GM23248 (cell line): Measurements from ENCODE around the gene STK31. TPM values are rescaled to one million over a fixed set of nuclear protein-coding genes. Genes with fewer than 3 reads are reported as not detected.
A peak's percentile ranks its signal among the peaks of the same experiment; 100 is the strongest.
"Not testable (repeated sequence)": the region's sequence is repeated elsewhere in the genome, so short reads cannot be mapped to it uniquely, and the experiment has no call there.

ENCODE experiments used
- DNase-seq: peaks from one replicate; pipeline ENCODE4 v3.0.0-alpha.2; 2015
- H2AFZ ChIP-seq: fragments of 200-600 bp; sonication (generic); 2 replicates; pipeline ENCODE4 v1.6.1; 2016; ENCODE audit warnings: antibody characterized with exemption
- H3F3A ChIP-seq: fragments of 200-600 bp; sonication (generic); 2 replicates; pipeline ENCODE4 v1.6.1; 2016; ENCODE audit warnings: mild to moderate bottlenecking, antibody characterized with exemption, mixed run types; ENCODE audit not compliant: insufficient read depth
- H3K27ac ChIP-seq: fragments of 200-600 bp; sonication (generic); 2 replicates; pipeline ENCODE4 v1.5.1; 2016; ENCODE audit warnings: mild to moderate bottlenecking
- H3K27me3 ChIP-seq: fragments of 200-600 bp; sonication (generic); replicated peaks from 2 replicates; pipeline ENCODE4 v1.6.1; 2016; ENCODE audit warnings: mild to moderate bottlenecking; ENCODE audit not compliant: insufficient read depth
- H3K36me3 ChIP-seq: fragments of 200-600 bp; sonication (generic); 2 replicates; pipeline ENCODE4 v1.6.1; 2016; ENCODE audit warnings: low read depth, mild to moderate bottlenecking
- H3K4me1 ChIP-seq: fragments of 200-600 bp; sonication (generic); 2 replicates; pipeline ENCODE4 v1.6.1; 2016; ENCODE audit warnings: mild to moderate bottlenecking; ENCODE audit not compliant: insufficient read depth
- H3K4me2 ChIP-seq: fragments of 200-600 bp; sonication (generic); one replicate; pipeline ENCODE4 v1.6.1; 2016; ENCODE audit warnings: mild to moderate bottlenecking; ENCODE audit not compliant: unreplicated experiment
- H3K4me3 ChIP-seq: fragments of 200-600 bp; sonication (generic); 2 replicates; pipeline ENCODE4 v1.5.1; 2016; ENCODE audit warnings: mild to moderate bottlenecking
- H3K79me2 ChIP-seq: fragments of 200-600 bp; sonication (generic); 2 replicates; pipeline ENCODE4 v1.6.1; 2016; ENCODE audit warnings: mild to moderate bottlenecking; ENCODE audit not compliant: insufficient read depth
- H3K9ac ChIP-seq: fragments of 200-600 bp; sonication (generic); 2 replicates; pipeline ENCODE4 v1.6.1; 2016; ENCODE audit warnings: mild to moderate bottlenecking
- H3K9me2 ChIP-seq: fragments of 200-600 bp; sonication (generic); 2 replicates; pipeline ENCODE4 v1.6.1; 2016; ENCODE audit warnings: mixed run types, mild to moderate bottlenecking, moderate library complexity; ENCODE audit not compliant: insufficient read depth
- H3K9me3 ChIP-seq: fragments of 200-600 bp; sonication (generic); one replicate; pipeline ENCODE4 v1.6.1; 2017; ENCODE audit warnings: low read depth
- H4K20me1 ChIP-seq: fragments of 200-600 bp; sonication (generic); 2 replicates; pipeline ENCODE4 v1.6.0; 2016; ENCODE audit not compliant: insufficient read depth
- EZH2 ChIP-seq: fragments of 200-600 bp; sonication (generic); IDR thresholded peaks from 2 replicates; pipeline ENCODE4 v1.6.1; 2018; ENCODE audit warnings: antibody characterized with exemption, mild to moderate bottlenecking; ENCODE audit not compliant: insufficient read depth, poor library complexity, severe bottlenecking
- EZH2phosphoT487 ChIP-seq: fragments of 200-600 bp; sonication (generic); IDR thresholded peaks from 2 replicates; pipeline ENCODE4 v1.6.1; 2018; ENCODE audit warnings: antibody characterized with exemption, moderate library complexity, mild to moderate bottlenecking, low read depth; ENCODE audit not compliant: insufficient read depth
- WGBS, 2 experiments: methylation state at CpG; one replicate each; pipeline ENCODE4 v1.1.6; 2015 to 2017; ENCODE audit warnings: low lambda C conversion rate in 2 of 2, low coverage in 1 of 2; ENCODE audit errors: missing lambda C conversion rate in 2 of 2; 5-methylcytosine and 5-hydroxymethylcytosine counted together
- in situ Hi-C: fragments of 300-500 bp; cut with MboI; formaldehyde crosslinking; loops from 2 replicates; pipeline ENCODE4 v1.15.0; 2020
- polyA plus RNA-seq: library from polyadenylated mRNA; unstranded; fragments of >200 nt; fragmentation: Nextera tagmentation; extraction: Ambion mirVana; gene quantifications from 2 replicates; pipeline ENCODE4 v1.2.1, GENCODE V29; 2016
- total RNA-seq: library from RNA; depleted of rRNA; stranded (reverse); fragments of >200 nt; shearing (Covaris generic); gene quantifications from 2 replicates; pipeline ENCODE4 v1.2.3, GENCODE V29; 2014

Gene STK31
- total and polyA plus RNA-seq, 2 experiments from 2014 or later = not detected

GRCh38 chr7:23672033-23672432 lies 38.0 kb upstream of the STK31 start:
- Histone ChIP-seq H3K4me3 (no peak overlapping the region), H4K20me1 (no peaks in the 10 kb centered on the region), H3K36me3 (no peaks in the 10 kb centered on the region), H2AFZ (no peak overlapping the region), H3K27ac (no peak overlapping the region), H3K27me3 (no peaks in the 10 kb centered on the region; the same call in 1 of the 2 replicates), H3K9me3 (no peaks in the 10 kb centered on the region), H3K9ac (no peak overlapping the region), H3K9me2 (no peaks in the 10 kb centered on the region), H3K4me1 (no peaks in the 10 kb centered on the region), H3K79me2 (no peaks in the 10 kb centered on the region), H3F3A (no peaks in the 10 kb centered on the region), H3K4me2 (no peak overlapping the region)
- TF ChIP-seq EZH2phosphoT487 (no peak), EZH2 (no peak)
- 52% methylated on average over 3 of the region's 3 CpGs for WGBS, 2 experiments
- DNase-seq = no peak
- in situ Hi-C loops = no loop called here

- in situ Hi-C loops = no loop called here
- Histone ChIP-seq H3K9ac (peak within 1 kb of the TSS; percentile 43), H3K4me1 (no peaks in the 10 kb centered on the region), H3K27ac (no peak within 1 kb of the TSS), H2AFZ (peak within 1 kb of the TSS; percentile 93), H3K27me3 (no peaks in the 10 kb centered on the region; the same call in 1 of the 2 replicates), H3K79me2 (no peaks in the 10 kb centered on the region), H3K36me3 (no peaks in the 10 kb centered on the region), H3K4me3 (peak within 1 kb of the TSS; percentile 76), H3K9me3 (no peaks in the 10 kb centered on the region), H3K9me2 (no peaks in the 10 kb centered on the region), H3F3A (no peaks in the 10 kb centered on the region), H3K4me2 (peak within 1 kb of the TSS; percentile 89), H4K20me1 (no peaks in the 10 kb centered on the region)
- TF ChIP-seq EZH2 = no peak
- TF ChIP-seq EZH2phosphoT487 = no peak
- WGBS, 2 experiments = 1 to 3% methylated on average over 32 to 44 of the region's 53 CpGs
- DNase-seq = peak; percentile 85
Measured at GRCh38 chr7:23679898-23680413, 30.1 kb upstream of the STK31 start, which contains the start of gene FAM221A. TSS of gene FAM221A (plus strand) at chr7:23680199. CDS start at chr7:23680219, 20 bp downstream.

DNA sequence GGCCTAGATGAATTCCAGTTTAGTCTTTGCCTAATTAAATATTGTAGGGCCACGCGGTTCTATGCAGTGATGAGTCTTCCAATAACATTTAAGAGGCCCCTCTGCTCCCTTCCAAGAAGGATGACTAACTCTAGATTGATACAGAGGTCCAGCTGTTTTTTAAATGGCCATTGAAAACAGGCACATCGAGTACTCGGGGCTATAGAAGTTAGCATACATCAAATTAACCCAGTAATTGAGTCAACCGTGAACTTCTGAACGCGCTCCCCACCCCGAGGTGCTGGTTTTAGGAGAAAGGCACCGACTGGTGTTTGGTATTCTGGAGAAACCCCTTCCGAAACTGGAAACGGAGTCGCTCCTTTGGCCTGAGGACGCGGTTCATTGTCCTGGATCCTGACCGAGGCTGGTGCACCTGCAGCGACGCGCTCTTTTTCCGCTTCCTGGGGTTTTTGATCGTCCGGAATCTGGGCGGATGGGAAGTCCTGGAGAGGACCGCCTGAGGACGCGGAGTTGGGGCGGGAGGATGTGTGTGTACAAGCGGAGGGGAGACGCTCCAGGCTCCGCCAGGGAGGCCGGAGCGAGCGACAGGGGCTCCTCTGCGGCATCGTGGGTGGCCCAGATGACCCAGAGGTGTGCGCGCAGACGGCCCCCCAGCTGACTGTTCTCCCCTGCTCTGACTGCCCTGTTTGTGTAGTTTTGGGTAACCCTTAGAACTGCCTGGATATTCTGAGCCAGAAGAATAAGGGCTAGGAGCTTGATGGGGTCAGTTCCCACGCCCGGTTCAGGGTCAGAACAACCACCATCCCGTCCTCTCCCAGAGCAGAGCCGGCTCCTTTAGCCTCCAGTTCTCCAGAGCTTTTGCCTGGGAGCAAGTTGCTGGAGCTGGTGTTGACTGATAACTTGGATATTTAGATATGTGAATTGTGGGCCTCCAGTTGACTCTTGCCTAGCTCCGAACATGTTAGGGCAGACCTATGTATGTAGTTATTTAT lies 29.3 kb upstream of the STK31 start:
- 8 to 10% methylated on average over 40 to 42 of the region's 42 CpGs for WGBS, 2 experiments
- Histone ChIP-seq H3K4me3 (peak overlapping the region; percentile 76), H3K79me2 (no peaks in the 10 kb centered on the region), H3K36me3 (no peaks in the 10 kb centered on the region), H3K9me3 (no peaks in the 10 kb centered on the region), H3K9ac (peak overlapping the region; percentile 43), H3K4me1 (no peaks in the 10 kb centered on the region), H3K27me3 (no peaks in the 10 kb centered on the region), H3K9me2 (no peaks in the 10 kb centered on the region), H2AFZ (peak overlapping the region; percentile 93), H4K20me1 (no peaks in the 10 kb centered on the region), H3K27ac (no peak overlapping the region), H3F3A (no peaks in the 10 kb centered on the region), H3K4me2 (peak overlapping the region; percentile 89)
- TF ChIP-seq EZH2phosphoT487 = no peak
- TF ChIP-seq EZH2 = no peak
- in situ Hi-C loops = no loop called here
- DNase-seq = peak; percentile 73

DNA sequence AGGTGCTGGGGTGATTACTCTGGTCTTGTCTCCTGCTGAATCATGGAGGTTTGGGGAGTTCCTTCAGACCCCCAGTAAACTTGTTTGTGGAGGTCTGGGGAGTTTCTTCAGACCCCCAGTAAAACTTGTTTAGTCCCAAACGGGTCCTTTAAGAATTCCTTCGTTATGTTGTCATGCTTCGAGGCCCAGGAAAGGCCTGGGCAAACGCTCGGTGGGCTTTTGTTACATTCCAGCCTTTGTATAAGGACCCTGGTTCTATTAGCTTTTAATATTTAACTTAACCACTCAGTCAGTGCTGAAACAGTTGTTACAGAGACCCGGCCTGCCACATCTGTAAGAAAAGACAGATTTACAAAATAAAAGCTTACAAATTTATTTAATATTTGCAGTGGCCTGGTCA lies 26.0 kb upstream of the STK31 start:
- H3K9me2 ChIP-seq, H3K79me2 ChIP-seq, H3K27ac ChIP-seq, H3K4me3 ChIP-seq, in situ Hi-C loops, H3K9ac ChIP-seq, H3K4me1 ChIP-seq, H4K20me1 ChIP-seq, H3F3A ChIP-seq, H2AFZ ChIP-seq, H3K27me3 ChIP-seq, H3K36me3 ChIP-seq, H3K4me2 ChIP-seq, DNase-seq, H3K9me3 ChIP-seq: not testable (repeated sequence)
- 70 to 78% methylated on average over 6 of the region's 6 CpGs for WGBS, 2 experiments
